Lung (tissue), 12 donors: Measurements from ENCODE around the gene CHST4. TPM values are rescaled to one million over a fixed set of nuclear protein-coding genes. Genes with fewer than 3 reads are reported as not detected.

Experiments
- ATAC-seq: fragments of 200-7000 bp; cut with Tn5 transposase; one replicate; pipeline ENCODE4 v1.9.1; 2020; ENCODE audit warnings: moderate number of reproducible peaks; ENCODE audit not compliant: insufficient read depth, low FRiP score
- DNase-seq, 3 donors: peaks; one replicate each; pipeline ENCODE4 v3.0.0-alpha.2; 2013 to 2017
- H3K27ac ChIP-seq, 2 donors: one replicate each; pipeline ENCODE4 v1.5.1; 2013; ENCODE audit warnings: mild to moderate bottlenecking in 2 of 2, moderate library complexity in 2 of 2, control low read depth in 1 of 2, inconsistent platforms in 1 of 2, low read depth in 1 of 2, low read length in 1 of 2
- H3K27me3 ChIP-seq, 3 donors: one replicate each; pipeline ENCODE4 v1.5.1; 2013; ENCODE audit warnings: low read length in 2 of 3; ENCODE audit not compliant: control insufficient read depth in 3 of 3, insufficient read depth in 3 of 3
- H3K36me3 ChIP-seq, 4 donors: one replicate each; pipeline ENCODE4 v1.5.1; 2013; ENCODE audit warnings: low read length in 4 of 4, mild to moderate bottlenecking in 1 of 4, moderate library complexity in 1 of 4; ENCODE audit not compliant: control insufficient read depth in 4 of 4, insufficient read depth in 4 of 4
- H3K4me1 ChIP-seq, 5 donors: one replicate each; pipeline ENCODE4 v1.5.1; 2013; ENCODE audit warnings: low read length in 5 of 5, mild to moderate bottlenecking in 2 of 5, moderate library complexity in 1 of 5; ENCODE audit not compliant: control insufficient read depth in 5 of 5, insufficient read depth in 5 of 5
- H3K4me3 ChIP-seq: one replicate; pipeline ENCODE4 v1.5.1; 2013; ENCODE audit warnings: mild to moderate bottlenecking, control low read depth, moderate library complexity
- H3K9ac ChIP-seq, 2 donors: one replicate each; pipeline ENCODE4 v1.5.1; 2013; ENCODE audit warnings: low read length in 2 of 2, control low read depth in 1 of 2; ENCODE audit not compliant: insufficient read depth in 1 of 2
- H3K9me3 ChIP-seq, 4 donors: one replicate each; pipeline ENCODE4 v1.5.1; 2013; ENCODE audit warnings: low read length in 3 of 4, mild to moderate bottlenecking in 1 of 4, moderate library complexity in 1 of 4; ENCODE audit not compliant: control insufficient read depth in 4 of 4, insufficient read depth in 3 of 4
- WGBS, 2 donors: extraction: QIAGEN DNeasy Blood & Tissue Kit; methylation state at CpG; one replicate each; pipeline ENCODE4 v1.1.7; 2013; 5-methylcytosine and 5-hydroxymethylcytosine counted together
- polyA plus RNA-seq, 2 donors: library from polyadenylated mRNA; stranded (reverse); fragments of 200-250 nt; gene quantifications; one replicate each; pipeline ENCODE4 v1.2.1, GENCODE V29; 2013
- total RNA-seq, 2 donors: library from RNA; depleted of rRNA in 1 of 2; stranded (reverse); fragments of >200 nt in 1 of 2; gene quantifications; one replicate each; pipeline ENCODE4 v1.2.1, GENCODE V29; 2014 to 2021
- TF ChIP-seq, protein P1 (sequence below): IDR thresholded peaks from 2 replicates; pipeline ENCODE4 v1.5.1; 2012; ENCODE audit warnings: mild to moderate bottlenecking; ENCODE audit errors: control extremely low read depth, extremely low read depth
- donor health status: control.
- donor health status: control.
- donor health status: Bipolar disorder and iron deficiency.
- donor health status: healthy.
- donor health status: DM: yes; HTN: yes; CAD: no.

Gene CHST4
- total and polyA plus RNA-seq, 4 donors: 0.28 to 0.95 (median 0.67) TPM

DNA sequence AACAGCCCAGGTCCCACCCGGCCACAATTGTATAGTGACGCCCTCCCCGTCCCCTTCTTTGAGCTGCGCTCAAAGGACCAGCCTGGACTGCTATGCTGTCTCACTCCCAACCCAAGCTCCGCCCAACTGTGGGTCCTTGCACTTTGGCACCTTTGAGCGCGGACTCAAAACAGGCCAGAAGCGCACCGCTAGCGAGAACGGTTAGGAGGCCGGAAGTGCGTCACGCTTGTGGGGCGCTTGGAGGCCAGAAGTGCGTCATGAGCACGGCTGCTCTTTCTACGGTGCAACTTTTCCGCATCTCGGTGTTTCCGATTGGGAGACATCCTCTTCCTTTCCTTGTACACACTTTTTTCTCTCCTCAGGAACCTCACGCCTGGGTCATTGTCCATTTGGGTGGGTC, 37.1 kb upstream of the CHST4 start, which contains the start of gene ZNF19:
Gene ZNF19, minus strand, starts transcription at position 203 of the 400 bp plus-strand sequence. CDS start 7,210 bp downstream, outside the sequence.
- H3K4me1 ChIP-seq: no peaks in the 10 kb centered on the region
- WGBS, 2 donors: 91 to 94% methylated on average over 22 of the region's 22 CpGs

DNA sequence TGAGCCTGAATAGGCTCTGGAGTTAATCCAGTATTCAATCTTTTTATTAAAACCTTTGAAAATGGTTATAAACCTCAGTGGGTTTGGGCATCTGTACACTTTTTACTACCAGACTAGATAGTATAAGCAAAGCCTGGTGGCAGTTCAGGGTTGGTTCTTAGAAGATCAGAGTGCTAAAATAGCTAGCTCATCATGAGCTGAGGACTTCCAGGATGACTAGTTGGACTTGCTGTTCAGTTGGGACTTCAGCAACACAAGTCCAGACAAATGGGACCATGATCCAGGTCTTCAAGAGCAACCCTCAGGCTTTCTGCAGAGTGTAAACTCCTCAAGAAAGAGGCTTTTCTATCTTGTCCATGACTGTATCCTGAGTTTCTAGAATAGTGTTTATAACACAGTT, 35.9 kb upstream of the CHST4 start:
- Histone ChIP-seq H3K4me3 (no peak overlapping the region), H3K9ac (no peak overlapping the region), H3K27ac (no peak overlapping the region), H3K27me3 (no peaks in the 10 kb centered on the region), H3K4me1 (no peaks in the 10 kb centered on the region), H3K9me3 (no peaks in the 10 kb centered on the region), H3K36me3 (no peaks in the 10 kb centered on the region)
- ATAC-seq (no peak), DNase-seq (no peak)
- TF ChIP-seq, protein P1, sequence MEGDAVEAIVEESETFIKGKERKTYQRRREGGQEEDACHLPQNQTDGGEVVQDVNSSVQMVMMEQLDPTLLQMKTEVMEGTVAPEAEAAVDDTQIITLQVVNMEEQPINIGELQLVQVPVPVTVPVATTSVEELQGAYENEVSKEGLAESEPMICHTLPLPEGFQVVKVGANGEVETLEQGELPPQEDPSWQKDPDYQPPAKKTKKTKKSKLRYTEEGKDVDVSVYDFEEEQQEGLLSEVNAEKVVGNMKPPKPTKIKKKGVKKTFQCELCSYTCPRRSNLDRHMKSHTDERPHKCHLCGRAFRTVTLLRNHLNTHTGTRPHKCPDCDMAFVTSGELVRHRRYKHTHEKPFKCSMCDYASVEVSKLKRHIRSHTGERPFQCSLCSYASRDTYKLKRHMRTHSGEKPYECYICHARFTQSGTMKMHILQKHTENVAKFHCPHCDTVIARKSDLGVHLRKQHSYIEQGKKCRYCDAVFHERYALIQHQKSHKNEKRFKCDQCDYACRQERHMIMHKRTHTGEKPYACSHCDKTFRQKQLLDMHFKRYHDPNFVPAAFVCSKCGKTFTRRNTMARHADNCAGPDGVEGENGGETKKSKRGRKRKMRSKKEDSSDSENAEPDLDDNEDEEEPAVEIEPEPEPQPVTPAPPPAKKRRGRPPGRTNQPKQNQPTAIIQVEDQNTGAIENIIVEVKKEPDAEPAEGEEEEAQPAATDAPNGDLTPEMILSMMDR: no peak

More for the DNA sequence above, 37.1 kb upstream of the CHST4 start, which contains the start of gene ZNF19:
- TF ChIP-seq, protein P1: no peak
- Histone ChIP-seq H3K27me3 (no peaks in the 10 kb centered on the region), H3K4me3 (no peak within 1 kb of the TSS), H3K9me3 (no peaks in the 10 kb centered on the region), H3K9ac (no peak within 1 kb of the TSS), H3K36me3 (no peaks in the 10 kb centered on the region), H3K27ac (no peak within 1 kb of the TSS)
- DNase-seq (no peak), ATAC-seq (no peak)

DNA sequence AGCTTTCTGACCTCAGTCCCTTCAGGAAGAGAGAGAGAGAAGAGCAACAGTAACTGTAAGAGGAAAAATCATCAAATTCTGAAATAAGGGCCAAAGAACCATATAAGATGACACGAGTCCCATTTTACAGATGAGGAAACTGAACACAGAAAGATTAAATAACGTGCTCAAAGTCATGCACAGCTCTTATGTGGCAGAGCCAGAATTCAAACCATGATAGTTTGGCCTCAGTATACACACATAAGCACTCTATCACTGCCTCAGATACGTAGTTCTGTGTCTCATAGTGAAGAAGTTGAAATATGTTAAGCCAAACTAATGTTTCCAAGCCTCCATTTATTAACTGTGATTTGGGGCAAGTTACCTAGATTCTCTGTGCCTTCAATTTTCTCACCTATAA, 35.2 kb upstream of the CHST4 start:
- no peak for ATAC-seq
- no peak for DNase-seq
- Histone ChIP-seq H3K9ac (no peak overlapping the region), H3K27ac (no peak overlapping the region), H3K4me3 (no peak overlapping the region), H3K9me3 (no peaks in the 10 kb centered on the region), H3K4me1 (no peaks in the 10 kb centered on the region), H3K36me3 (no peaks in the 10 kb centered on the region), H3K27me3 (no peaks in the 10 kb centered on the region)
- WGBS, 2 donors: 78 to 81% methylated on average over 3 of the region's 3 CpGs
- TF ChIP-seq, protein P1: no peak

DNA sequence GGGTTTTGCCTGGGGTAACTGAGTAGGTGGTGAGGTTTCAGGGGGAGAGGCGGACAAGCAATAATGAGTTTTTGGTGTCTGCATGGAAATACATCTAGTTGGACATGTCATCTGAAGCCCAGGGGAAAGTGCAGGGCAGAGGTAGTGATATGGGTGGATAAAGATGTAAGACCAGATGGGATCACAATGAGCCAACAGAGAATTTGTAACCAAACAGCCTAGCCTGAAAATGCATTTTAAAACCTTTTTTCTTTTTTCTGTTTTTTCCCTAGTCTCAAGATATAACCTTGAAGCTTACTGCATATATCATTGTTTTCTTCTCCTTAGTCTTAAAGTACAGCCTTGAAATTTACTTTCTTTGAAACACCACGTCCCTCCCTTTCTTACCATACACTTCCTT, 33.4 kb upstream of the CHST4 start:
- no peaks in the 10 kb centered on the region for H3K27me3 ChIP-seq
- H3K27ac ChIP-seq: no peak overlapping the region
- no peak overlapping the region for H3K9ac ChIP-seq
- no peak for DNase-seq
- no peak for ATAC-seq
- WGBS, 2 donors: 76 to 78% methylated on average over 2 of the region's 2 CpGs
- TF ChIP-seq, protein P1: no peak
- no peak overlapping the region for H3K4me3 ChIP-seq
- H3K4me1 ChIP-seq: no peaks in the 10 kb centered on the region
- no peaks in the 10 kb centered on the region for H3K36me3 ChIP-seq
- H3K9me3 ChIP-seq: no peaks in the 10 kb centered on the region
